Measurements from ENCODE around the gene AMN.

The AMN gene

GRCh38 chr14:102943979-102944378 is 21.5 kb downstream of the AMN start:
- no peak for DNase-seq (ENCODE audit: low read depth)

GRCh38 chr14:102944448-102945330 is 22.2 kb downstream of the AMN start:
- DNase-seq (ENCODE audit: low read depth), result no peak

- no peak for DNase-seq (ENCODE audit: low read depth)
Measured at GRCh38 chr14:102945346-102946130, 23.1 kb downstream of the AMN start.

- DNase-seq (ENCODE audit: low read depth), result no peak
Measured at GRCh38 chr14:102947321-102948103, 25.0 kb downstream of the AMN start.

GRCh38 chr14:102948698-102949061 is 26.2 kb downstream of the AMN start:
- no peak for DNase-seq (ENCODE audit: low read depth)

GRCh38 chr14:102949062-102949800 is 26.8 kb downstream of the AMN start:
- peak; percentile 58 for DNase-seq (ENCODE audit: low read depth)

GRCh38 chr14:102949801-102950451 is 27.5 kb downstream of the AMN start:
- DNase-seq (ENCODE audit: low read depth), result peak; percentile 12

GRCh38 chr14:102951034-102951433 is 28.6 kb downstream of the AMN start:
- DNase-seq (ENCODE audit: low read depth), result no peak

- no peak for DNase-seq (ENCODE audit: low read depth)
Measured at GRCh38 chr14:102951799-102952198, 29.3 kb downstream of the AMN start.

GRCh38 chr14:102952276-102952675 is 29.8 kb downstream of the AMN start:
- no peak for DNase-seq (ENCODE audit: low read depth)

- no peak for DNase-seq (ENCODE audit: low read depth)
Measured at GRCh38 chr14:102953100-102953499, 30.6 kb downstream of the AMN start.

- DNase-seq (ENCODE audit: low read depth), result no peak
Measured at GRCh38 chr14:102954081-102954789, 31.8 kb downstream of the AMN start.

GRCh38 chr14:102955636-102956408 is 33.4 kb downstream of the AMN start:
- no peak for DNase-seq (ENCODE audit: low read depth)

GRCh38 chr14:102957222-102957621 is 34.8 kb downstream of the AMN start:
- peak; percentile 10 for DNase-seq (ENCODE audit: low read depth)

GRCh38 chr14:102958461-102958860 is 36.0 kb downstream of the AMN start:
- no peak for DNase-seq (ENCODE audit: low read depth)

- no peak for DNase-seq (ENCODE audit: low read depth)
Measured at GRCh38 chr14:102962111-102962627, 39.7 kb downstream of the AMN start.

GRCh38 chr14:102964152-102964730 is 41.8 kb downstream of the AMN start:
- DNase-seq (ENCODE audit: low read depth), result no peak

GRCh38 chr14:102965282-102965681 is 42.8 kb downstream of the AMN start:
- DNase-seq (ENCODE audit: low read depth), result no peak

All from GM04504 (cell line).